HT1080 (cell line): ENCODE measurements around the gene ENTREP1. TPM values are rescaled to one million over a fixed set of nuclear protein-coding genes. Genes with fewer than 3 reads are reported as not detected.
"Not testable (repeated sequence)": the region's sequence is repeated elsewhere in the genome, so short reads cannot be mapped to it uniquely, and the experiment has no call there.

Experiments
- DNase-seq: peaks from one replicate; pipeline ENCODE4 v3.0.0-alpha.2; 2015; ENCODE audit warnings: low read depth
- polyA plus RNA-seq, 2 experiments: library from polyadenylated mRNA; depleted of rRNA; stranded (reverse); fragments of >200 nt; gene quantifications; 2 replicates each; pipeline ENCODE4 v1.2.3, GENCODE V29; 2015
- total RNA-seq: library from RNA; depleted of rRNA; stranded (reverse); fragments of >200 nt; shearing (Covaris generic); gene quantifications from 2 replicates; pipeline ENCODE4 v1.2.3, GENCODE V29; 2014; rRNA removed

ENTREP1 gene
- total RNA-seq = 0.43 and 0.51 TPM in 2 replicates
- polyA plus RNA-seq (2015; cell fraction: cytosol; rRNA removed) = 1.2 and 1.3 TPM in 2 replicates
- 5.0 and 6.8 TPM in 2 replicates for polyA plus RNA-seq (2015; cell fraction: nucleus; rRNA removed)

- peak; percentile 67 for DNase-seq
Measured at GRCh38 chr9:69324549-69325401, at the start of gene ENTREP1. Gene ENTREP1, plus strand, starts transcription at chr9:69325215. Its CDS starts 95 bp downstream, at chr9:69325310.

- no peak for DNase-seq
Measured at GRCh38 chr9:69276775-69277174, 48.2 kb upstream of the ENTREP1 start.

DNA sequence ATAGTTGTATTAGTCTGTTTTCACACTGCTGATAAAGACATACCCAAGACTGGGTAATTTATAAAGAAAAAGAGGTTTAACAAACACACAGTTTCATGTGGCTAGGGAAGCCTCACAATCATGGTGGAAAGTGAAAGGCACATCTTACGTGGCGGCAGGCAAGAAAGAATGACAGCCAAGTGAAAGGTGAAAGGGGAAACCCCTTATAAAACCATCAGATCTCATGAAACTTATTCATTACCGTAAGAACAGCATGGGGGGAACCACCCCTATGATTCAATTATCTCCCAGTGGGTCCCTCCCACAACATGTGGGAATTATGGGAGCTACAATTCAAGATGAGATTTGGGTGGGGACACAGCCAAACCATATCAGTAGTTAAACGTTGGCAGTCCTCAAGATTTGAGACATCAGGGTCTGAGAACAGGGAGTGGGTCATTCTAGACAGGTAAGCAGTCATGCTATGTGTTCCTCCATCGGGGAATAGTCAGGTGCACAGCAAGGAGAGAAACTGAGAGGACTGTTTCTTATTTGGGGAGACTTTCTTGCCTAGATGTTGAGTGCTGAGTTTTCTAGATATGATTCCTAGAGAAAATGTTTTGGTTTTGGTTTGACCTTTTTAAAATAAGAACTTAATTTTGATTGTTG lies 45.8 kb upstream of the ENTREP1 start:
- no peak for DNase-seq

- DNase-seq = no peak
Measured at GRCh38 chr9:69279733-69280132, 45.3 kb upstream of the ENTREP1 start.

DNA sequence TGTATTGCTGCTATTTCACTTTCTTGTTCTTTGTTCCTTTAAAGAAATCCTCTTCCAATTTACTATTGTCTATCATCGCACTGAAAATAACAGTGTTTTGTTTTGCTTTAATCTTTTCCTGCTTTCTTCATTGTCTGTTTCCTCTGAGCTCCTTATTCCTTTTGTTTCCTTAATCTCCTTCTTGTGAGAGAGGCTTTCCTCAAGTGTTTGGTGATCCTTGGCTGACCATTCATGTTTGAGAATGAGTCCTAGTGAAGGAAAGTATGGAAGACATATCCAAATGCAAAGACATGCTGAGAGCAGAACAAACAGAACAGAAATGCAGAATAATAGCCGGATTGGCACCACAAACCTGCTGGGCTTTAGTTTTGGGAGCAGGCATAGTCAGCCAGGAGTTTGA lies 42.0 kb upstream of the ENTREP1 start:
- no peak for DNase-seq

- DNase-seq = no peak
Measured at GRCh38 chr9:69292078-69292477, 32.9 kb upstream of the ENTREP1 start.

DNA sequence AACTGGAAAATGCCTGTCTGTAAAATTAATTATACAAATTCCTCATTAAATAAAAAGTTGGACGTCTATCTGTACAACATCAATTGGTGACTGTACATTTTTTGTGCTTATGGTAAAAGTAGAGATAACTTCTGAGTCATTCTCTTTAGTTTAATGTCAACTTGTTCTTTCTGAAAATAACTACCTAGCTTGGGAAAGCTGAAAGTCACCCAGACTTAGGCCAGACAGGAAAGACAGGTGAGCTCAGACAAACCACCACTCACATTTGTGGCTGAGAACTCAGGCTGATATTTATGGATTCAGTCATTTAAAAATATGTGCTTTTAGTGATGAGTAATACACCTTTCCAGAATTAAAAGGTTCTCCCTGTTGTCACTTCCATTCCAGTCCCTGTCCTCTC lies 31.9 kb upstream of the ENTREP1 start:
- no peak for DNase-seq

DNA sequence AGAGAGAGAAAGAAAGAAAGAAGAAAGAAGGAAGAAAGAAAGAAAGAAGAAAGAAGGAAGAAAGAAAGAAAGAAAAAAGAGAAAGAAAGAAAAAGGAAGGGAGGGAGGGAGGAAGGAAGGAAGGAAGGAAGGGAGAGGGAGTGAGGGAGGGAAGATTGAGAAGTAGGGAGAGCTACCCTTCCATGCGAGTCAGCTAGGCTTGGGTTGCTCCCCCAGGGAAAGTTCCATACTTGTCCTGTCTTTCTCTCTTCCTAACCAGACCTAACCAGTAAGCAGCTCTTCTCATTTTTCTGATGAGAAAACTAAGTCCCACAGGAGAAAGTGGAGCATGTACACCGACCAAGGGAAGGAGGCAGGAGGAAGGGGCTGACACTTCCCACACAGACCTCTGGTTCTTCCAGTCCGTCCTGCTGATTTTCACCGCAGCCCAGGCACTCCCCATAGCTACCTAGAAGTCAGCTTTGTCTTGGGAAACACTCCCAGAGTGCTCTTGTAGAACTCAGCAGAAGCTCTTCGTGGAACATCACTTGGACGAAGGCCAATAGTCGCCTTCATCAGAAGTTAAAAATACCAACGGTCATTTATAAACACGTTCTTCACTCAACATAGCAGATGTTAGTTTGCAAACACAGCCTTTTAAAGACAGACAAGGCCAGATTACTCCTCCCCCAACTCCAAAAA lies 29.0 kb upstream of the ENTREP1 start:
- no peak for DNase-seq

DNA sequence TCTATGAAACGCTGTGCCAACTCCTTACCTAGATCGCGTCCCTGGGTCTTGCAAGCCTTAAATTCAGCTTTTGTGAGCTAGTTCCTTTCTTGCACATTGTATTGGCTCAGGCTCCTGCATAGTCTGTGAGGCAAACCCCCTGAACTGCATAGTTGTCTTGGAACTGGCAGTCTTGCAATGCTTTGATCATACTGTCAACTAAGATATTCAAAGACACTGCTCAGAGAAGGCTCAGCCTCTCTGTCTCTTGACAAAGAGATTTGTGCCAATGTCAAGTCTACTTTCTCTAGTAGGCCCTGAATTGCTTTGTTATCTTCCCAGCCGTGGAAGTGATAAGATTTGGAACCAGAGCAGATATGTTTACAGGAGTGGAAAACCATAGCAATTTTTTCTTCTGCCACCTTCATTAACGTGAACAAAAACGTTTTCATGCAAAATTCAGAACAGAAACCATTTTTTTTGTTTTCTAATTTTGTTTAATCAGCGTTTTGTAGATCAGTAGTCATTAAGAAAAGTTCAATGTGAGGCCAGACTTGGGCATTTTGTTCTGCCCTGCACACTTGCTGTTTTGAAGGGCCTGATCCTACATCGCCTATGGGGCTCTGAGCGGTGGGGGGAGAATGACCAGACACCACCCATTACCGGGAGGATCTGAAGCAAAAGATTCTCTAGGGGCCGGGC lies 27.6 kb upstream of the ENTREP1 start:
- no peak for DNase-seq

GRCh38 chr9:69299315-69299714 lies 25.7 kb upstream of the ENTREP1 start:
- DNase-seq = no peak

- DNase-seq = no peak
Measured at GRCh38 chr9:69299826-69300225, 25.2 kb upstream of the ENTREP1 start.

- DNase-seq = no peak
Measured at GRCh38 chr9:69303331-69303730, 21.7 kb upstream of the ENTREP1 start.

GRCh38 chr9:69306895-69307445 lies 18.0 kb upstream of the ENTREP1 start:
- not testable (repeated sequence) for DNase-seq

DNA sequence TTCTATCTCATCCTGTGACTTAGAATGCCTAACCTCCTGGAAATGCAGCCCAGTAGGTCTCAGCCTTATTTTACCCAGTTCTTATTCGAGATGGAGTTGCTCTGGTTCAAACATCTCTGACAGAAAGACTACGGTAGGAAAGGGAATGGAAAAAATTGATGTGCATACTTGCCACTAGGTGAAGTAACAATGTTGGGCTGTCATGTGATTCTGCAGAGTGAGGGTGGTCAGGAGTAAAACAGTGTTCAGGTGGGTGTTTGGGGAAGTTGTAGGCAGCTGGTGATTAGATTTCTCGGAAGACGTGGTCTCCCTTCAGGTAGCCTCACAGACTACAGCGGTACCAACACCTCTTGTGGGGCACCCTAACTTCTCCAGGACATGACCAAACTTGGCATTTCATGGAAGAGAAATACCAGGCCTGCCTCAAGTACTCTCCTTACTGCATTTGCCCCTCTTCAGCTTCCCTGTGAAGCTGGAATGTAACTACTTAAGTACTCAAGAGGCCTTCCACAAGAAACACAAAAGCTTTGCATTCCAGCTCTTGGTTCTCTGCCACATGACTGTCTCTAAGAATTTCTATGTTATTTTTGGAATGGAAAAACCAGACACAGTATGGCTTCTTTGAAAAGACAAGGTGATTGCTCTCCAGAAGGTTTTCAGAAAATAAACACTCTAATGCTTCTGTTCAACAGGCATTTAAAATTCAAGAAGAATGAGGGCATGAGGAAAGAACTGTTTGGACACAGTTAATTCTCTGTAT lies 17.4 kb upstream of the ENTREP1 start:
- no peak for DNase-seq

DNA sequence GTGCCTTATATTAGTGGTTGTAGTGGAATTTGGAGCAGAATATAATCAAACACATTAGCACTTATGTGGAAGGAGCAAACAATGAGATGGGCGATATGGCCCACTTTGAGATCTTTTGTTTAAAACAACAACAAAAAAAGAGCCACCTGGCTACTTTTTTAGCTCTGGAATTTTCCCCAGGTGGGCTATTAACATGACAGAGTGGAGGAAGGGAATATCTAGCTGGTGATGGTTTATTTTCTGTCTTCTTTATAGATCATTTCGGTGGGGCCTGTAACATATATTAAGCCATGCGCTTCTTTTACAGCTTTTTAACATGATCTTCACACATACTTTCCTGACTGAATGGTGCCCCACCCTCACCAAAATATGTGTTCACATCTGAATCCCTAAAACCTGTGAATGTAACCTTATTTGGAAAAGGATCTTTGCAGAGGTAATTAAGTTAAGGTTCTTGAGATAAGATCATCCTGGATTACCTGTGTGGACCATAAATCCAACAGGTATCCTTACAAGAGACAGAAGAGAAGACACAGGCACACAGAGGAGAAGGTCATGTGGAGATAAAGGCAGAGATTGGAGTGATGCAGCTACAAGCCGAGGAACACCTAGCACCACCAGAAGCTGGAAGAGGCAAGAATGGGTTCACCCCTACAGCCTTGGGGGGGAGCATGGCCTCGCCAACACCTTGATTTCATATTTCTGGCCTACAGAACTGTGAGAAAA lies 16.6 kb upstream of the ENTREP1 start:
- no peak for DNase-seq

DNA sequence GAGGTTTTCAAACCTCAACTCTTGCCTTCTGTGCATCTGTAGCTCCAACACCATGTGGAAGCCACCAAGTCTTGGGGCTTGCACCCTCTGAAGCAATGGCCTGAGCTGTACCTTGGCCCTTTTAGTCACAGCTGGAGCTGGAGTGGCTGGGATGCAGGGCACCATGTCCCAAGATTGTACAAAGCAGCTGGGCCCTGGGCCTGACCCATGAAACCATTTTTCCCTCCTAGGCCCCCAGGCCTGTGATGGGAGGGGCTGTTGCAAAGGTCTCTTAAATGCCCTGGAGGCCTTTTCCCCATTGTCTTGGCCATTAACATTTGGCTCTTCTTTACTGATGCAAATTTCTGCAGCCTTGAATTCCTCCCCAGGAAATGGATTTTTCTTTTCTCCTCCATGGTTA lies 11.8 kb upstream of the ENTREP1 start:
- no peak for DNase-seq

- DNase-seq = peak; percentile 28
Measured at GRCh38 chr9:69314547-69314946, 10.5 kb upstream of the ENTREP1 start.

DNA sequence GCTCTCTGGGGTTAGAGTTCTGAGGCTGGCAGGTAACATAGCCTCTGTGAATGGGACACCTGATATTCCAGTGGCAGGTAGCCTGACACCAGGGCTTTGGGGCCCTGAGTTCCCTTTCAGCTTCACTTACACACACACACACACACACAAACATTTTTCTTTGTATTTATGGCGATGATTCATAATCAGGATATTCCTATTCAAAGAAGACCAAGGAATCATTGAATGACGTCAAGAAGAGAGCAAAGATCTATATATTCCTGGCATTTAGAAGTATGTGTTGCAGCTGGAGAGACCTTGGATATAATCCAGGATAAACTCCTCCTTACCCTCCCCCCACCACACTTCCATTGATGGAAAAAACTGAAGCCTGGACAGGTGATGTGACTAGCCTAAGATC lies 7.9 kb upstream of the ENTREP1 start:
- no peak for DNase-seq

GRCh38 chr9:69317894-69318293 lies 7.1 kb upstream of the ENTREP1 start:
- no peak for DNase-seq
